CD4-positive, CD25-positive, alpha-beta regulatory T cell (primary cell): ENCODE data around the gene SPHKAP. TPM values are rescaled to one million over a fixed set of nuclear protein-coding genes. Genes with fewer than 3 reads are reported as not detected.

ENCODE experiments used
- ATAC-seq, 2 donors: fragments of 150-1000 bp; cut with Tn5 transposase; one replicate each; pipeline ENCODE4 v1.10.0; 2021; ENCODE audit warnings: low read depth in 2 of 2, moderate number of reproducible peaks in 2 of 2, moderate library complexity in 1 of 2
- DNase-seq, 3 donors: peaks; one replicate each; pipeline versions ENCODE4 v3.0.0 to v3.0.0-alpha.2; 2012 to 2022; ENCODE audit warnings: mixed read lengths in 1 of 3
- H3K27ac ChIP-seq: one replicate; pipeline ENCODE4 v1.7.0; 2013; ENCODE audit warnings: mild to moderate bottlenecking, low read length; ENCODE audit not compliant: insufficient read depth, poor library complexity, severe bottlenecking
- H3K27me3 ChIP-seq: one replicate; pipeline ENCODE4 v1.7.0; 2013; ENCODE audit warnings: low read length; ENCODE audit not compliant: control insufficient read depth, insufficient read depth
- H3K36me3 ChIP-seq: one replicate; pipeline ENCODE4 v1.7.0; 2013; ENCODE audit warnings: mild to moderate bottlenecking, low read length, moderate library complexity; ENCODE audit not compliant: control insufficient read depth, insufficient read depth
- H3K4me1 ChIP-seq: 2 replicates; pipeline ENCODE4 v1.7.0; 2013; ENCODE audit warnings: mild to moderate bottlenecking, low read length; ENCODE audit not compliant: insufficient read depth, control insufficient read depth, poor library complexity, severe bottlenecking
- H3K4me3 ChIP-seq: one replicate; pipeline ENCODE4 v1.7.0; 2013; ENCODE audit warnings: low read depth, mild to moderate bottlenecking, low read length, moderate library complexity
- H3K9me3 ChIP-seq, 2 experiments: 1 replicate in 1 of 2; 2 replicates in 1 of 2; pipeline ENCODE4 v1.7.0; 2013; ENCODE audit warnings: low read length in 2 of 2, mild to moderate bottlenecking in 1 of 2, moderate library complexity in 1 of 2; ENCODE audit not compliant: control insufficient read depth in 2 of 2
- H3K27ac Mint-ChIP-seq, 3 donors: one replicate each; pipeline ENCODE4 v1.8.0; 2020 to 2022; ENCODE audit warnings: mild to moderate bottlenecking in 3 of 3, mixed read lengths in 3 of 3, moderate library complexity in 2 of 3
- H3K27me3 Mint-ChIP-seq: one replicate; pipeline ENCODE4 v1.8.0; 2022; ENCODE audit warnings: mild to moderate bottlenecking, mixed read lengths
- H3K36me3 Mint-ChIP-seq: one replicate; pipeline ENCODE4 v1.8.0; 2020; ENCODE audit warnings: mixed read lengths
- H3K4me1 Mint-ChIP-seq, 4 donors: one replicate each; pipeline ENCODE4 v1.8.0; 2020 to 2022; ENCODE audit warnings: mixed read lengths in 4 of 4, mild to moderate bottlenecking in 1 of 4
- H3K4me3 Mint-ChIP-seq, 4 donors: one replicate each; pipeline ENCODE4 v1.8.0; 2020 to 2022; ENCODE audit warnings: mild to moderate bottlenecking in 4 of 4, mixed read lengths in 4 of 4, moderate library complexity in 3 of 4
- H3K9me3 Mint-ChIP-seq, 7 donors: one replicate each; pipeline ENCODE4 v1.8.0; 2020 to 2022; ENCODE audit warnings: mixed read lengths in 7 of 7, mild to moderate bottlenecking in 3 of 7, moderate library complexity in 2 of 7
- polyA plus RNA-seq, 4 donors: library from polyadenylated mRNA; unstranded; fragments of 300-500 nt; fragmentation: Illumina TruSeq; gene quantifications; one replicate each; pipeline ENCODE4 v1.2.3, GENCODE V29; 2021
- total RNA-seq: library from RNA; stranded (reverse); gene quantifications from one replicate; pipeline ENCODE4 v1.2.3, GENCODE V29; 2022

SPHKAP gene
- total and polyA plus RNA-seq, 5 donors from 2014 or later: not detected

DNA sequence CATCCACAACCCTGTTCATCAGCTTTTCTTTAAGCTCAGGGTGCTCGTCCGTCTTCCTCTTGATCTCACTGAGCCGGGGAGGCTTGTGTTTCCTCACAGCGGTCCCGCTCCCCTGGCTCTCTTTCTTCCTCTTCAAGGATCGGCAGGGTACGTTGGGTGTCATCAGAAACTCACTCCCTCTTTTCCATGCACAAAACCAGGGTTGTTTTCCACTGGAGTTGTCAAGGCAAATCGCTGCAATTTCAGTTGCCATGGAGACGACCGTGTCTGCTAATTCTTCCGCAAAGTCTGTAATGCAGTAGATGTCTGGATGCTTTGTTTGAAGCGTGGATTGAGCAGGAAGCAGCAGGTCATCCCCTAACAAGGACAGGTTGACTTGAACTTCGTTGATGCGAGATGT lies 163.7 kb downstream of the SPHKAP start:
- Histone ChIP-seq H3K4me3 (no peak overlapping the region), H3K27me3 (no peaks in the 10 kb centered on the region), H3K27ac (no peak overlapping the region), H3K4me1 (no peaks in the 10 kb centered on the region), H3K36me3 (no peaks in the 10 kb centered on the region), H3K9me3 (no peaks in the 10 kb centered on the region)
- no peak for DNase-seq
- peaks cover 5% of the 10 kb centered on the region for H3K27me3 Mint-ChIP-seq
- no peaks in the 10 kb centered on the region for H3K4me1 Mint-ChIP-seq
- no peaks in the 10 kb centered on the region for H3K36me3 Mint-ChIP-seq
- no peak overlapping the region for H3K4me3 Mint-ChIP-seq
- no peak overlapping the region for H3K27ac Mint-ChIP-seq
- ATAC-seq: no peak
- H3K9me3 Mint-ChIP-seq: peaks cover 0 to 8% (median 0%) of the 10 kb centered on the region in 7 donors

DNA sequence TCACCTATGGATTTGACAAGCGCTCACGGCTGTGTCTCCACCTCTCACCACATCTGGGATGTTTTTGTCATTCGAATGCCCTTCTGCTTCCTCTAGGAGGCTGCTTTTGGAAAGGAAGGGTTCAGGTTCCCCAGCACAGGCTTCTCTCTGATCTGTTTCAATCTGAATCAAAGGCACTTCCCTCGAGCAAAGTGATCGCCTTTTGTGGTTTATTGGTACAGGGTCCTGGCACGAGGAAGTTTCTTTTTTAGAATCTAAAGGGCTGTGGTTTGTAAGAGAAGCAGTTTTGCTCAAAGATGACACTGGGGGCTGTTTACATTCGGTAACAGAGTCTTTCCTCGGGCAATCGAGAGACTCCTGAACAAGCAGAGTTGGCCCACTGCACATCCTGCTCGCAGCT lies 165.1 kb downstream of the SPHKAP start:
- no peak overlapping the region for H3K4me3 Mint-ChIP-seq
- no peak overlapping the region for H3K27ac Mint-ChIP-seq
- no peaks in the 10 kb centered on the region for H3K4me1 Mint-ChIP-seq
- H3K27me3 Mint-ChIP-seq: peaks cover 5% of the 10 kb centered on the region
- no peaks in the 10 kb centered on the region for H3K36me3 Mint-ChIP-seq
- Histone ChIP-seq H3K27ac (no peak overlapping the region), H3K27me3 (no peaks in the 10 kb centered on the region), H3K4me3 (no peak overlapping the region), H3K36me3 (no peaks in the 10 kb centered on the region), H3K4me1 (no peaks in the 10 kb centered on the region), H3K9me3 (no peaks in the 10 kb centered on the region)
- DNase-seq (no peak), ATAC-seq (no peak)
- peaks cover 0 to 8% (median 0%) of the 10 kb centered on the region in 7 donors for H3K9me3 Mint-ChIP-seq

DNA sequence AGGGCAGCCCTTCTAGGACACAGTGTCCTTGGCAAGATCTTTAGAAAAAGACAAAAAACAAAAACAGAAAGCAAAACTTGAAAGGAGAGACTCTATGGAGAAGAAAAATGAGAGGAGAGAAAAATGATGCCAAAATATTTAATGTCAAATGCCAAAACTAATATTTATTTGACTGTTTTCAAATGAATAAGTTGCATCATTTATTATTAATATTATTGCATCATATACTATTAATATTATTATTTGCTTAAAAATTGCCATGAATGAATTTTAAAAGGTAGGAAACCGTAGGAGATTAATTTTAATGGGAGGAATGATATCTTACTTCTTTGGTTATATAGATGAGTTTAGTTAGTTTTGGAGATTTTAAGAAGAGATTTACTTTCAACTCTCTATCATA lies 165.7 kb downstream of the SPHKAP start:
- H3K27ac Mint-ChIP-seq: no peak overlapping the region
- H3K4me1 Mint-ChIP-seq: no peaks in the 10 kb centered on the region
- H3K4me3 ChIP-seq: no peak overlapping the region
- H3K4me1 ChIP-seq: no peaks in the 10 kb centered on the region
- peaks cover 0 to 8% (median 0%) of the 10 kb centered on the region in 7 donors for H3K9me3 Mint-ChIP-seq
- ATAC-seq (no peak), DNase-seq (no peak)
- H3K36me3 Mint-ChIP-seq: no peaks in the 10 kb centered on the region
- no peaks in the 10 kb centered on the region for H3K9me3 ChIP-seq
- H3K27me3 Mint-ChIP-seq: peaks cover under 1% of the 10 kb centered on the region
- no peaks in the 10 kb centered on the region for H3K36me3 ChIP-seq
- H3K27me3 ChIP-seq: no peaks in the 10 kb centered on the region
- no peak overlapping the region for H3K27ac ChIP-seq
- no peak overlapping the region for H3K4me3 Mint-ChIP-seq

DNA sequence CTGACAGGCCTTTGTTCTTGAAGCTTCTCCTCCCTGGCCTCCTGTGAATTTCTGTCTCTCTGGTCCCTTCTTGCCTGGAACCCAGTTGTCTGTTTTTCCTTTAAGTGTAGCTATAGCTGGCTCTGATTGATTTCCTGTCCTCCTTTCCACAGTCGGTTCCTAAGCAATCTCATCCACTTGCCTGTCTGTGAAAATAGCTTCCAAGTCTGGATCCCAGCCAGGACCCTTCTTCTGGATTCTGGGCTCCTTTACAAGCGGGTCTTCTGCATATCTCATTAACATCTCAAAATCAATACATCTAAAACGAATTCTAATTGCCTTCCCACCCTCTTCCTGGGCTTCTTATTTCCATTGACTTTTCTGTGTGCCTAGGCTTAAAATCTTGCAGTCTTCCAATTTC lies 185.1 kb downstream of the SPHKAP start:
- no peak for DNase-seq
- no peaks in the 10 kb centered on the region for H3K4me1 ChIP-seq
- ATAC-seq: no peak
- no peaks in the 10 kb centered on the region for H3K36me3 ChIP-seq
- H3K27me3 Mint-ChIP-seq: no peaks in the 10 kb centered on the region
- no peaks in the 10 kb centered on the region for H3K36me3 Mint-ChIP-seq
- peaks cover 0 to 5% (median 0%) of the 10 kb centered on the region in 7 donors for H3K9me3 Mint-ChIP-seq
- H3K27ac Mint-ChIP-seq: no peak overlapping the region
- H3K4me1 Mint-ChIP-seq: no peaks in the 10 kb centered on the region
- no peak overlapping the region for H3K27ac ChIP-seq
- H3K4me3 Mint-ChIP-seq: no peak overlapping the region
- H3K27me3 ChIP-seq: no peaks in the 10 kb centered on the region
- H3K9me3 ChIP-seq: peaks cover 0 to 2% of the 10 kb centered on the region in 2 experiments
- no peak overlapping the region for H3K4me3 ChIP-seq

DNA sequence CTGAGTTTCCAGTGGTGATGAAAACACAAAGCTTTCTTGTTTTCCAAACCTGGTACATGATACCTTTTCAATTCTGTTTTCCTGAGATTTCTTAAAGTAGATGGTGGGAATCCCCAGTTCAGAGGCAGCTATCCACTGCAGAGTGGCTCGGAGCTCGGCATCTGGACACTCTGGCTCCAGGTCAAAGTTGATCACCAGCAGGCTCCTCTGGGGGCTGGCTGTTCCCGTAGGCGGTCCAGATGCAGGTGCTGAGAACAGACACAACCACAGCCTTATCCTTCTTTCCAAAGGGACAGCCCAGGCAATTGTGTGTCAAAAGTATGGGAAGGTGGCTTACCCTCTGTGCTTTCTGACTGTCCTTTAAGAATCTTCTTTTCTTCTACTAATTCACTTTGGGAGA lies 190.6 kb downstream of the SPHKAP start:
- Histone ChIP-seq H3K27ac (no peak overlapping the region), H3K4me1 (no peaks in the 10 kb centered on the region), H3K36me3 (no peaks in the 10 kb centered on the region), H3K9me3 (no peaks in the 10 kb centered on the region), H3K4me3 (no peak overlapping the region), H3K27me3 (no peaks in the 10 kb centered on the region)
- no peaks in the 10 kb centered on the region for H3K4me1 Mint-ChIP-seq
- no peaks in the 10 kb centered on the region for H3K27me3 Mint-ChIP-seq
- H3K27ac Mint-ChIP-seq: no peak overlapping the region
- H3K36me3 Mint-ChIP-seq: no peaks in the 10 kb centered on the region
- H3K4me3 Mint-ChIP-seq: no peak overlapping the region
- DNase-seq: no peak
- ATAC-seq: no peak
- H3K9me3 Mint-ChIP-seq: peaks cover 0 to 5% (median 0%) of the 10 kb centered on the region in 7 donors

DNA sequence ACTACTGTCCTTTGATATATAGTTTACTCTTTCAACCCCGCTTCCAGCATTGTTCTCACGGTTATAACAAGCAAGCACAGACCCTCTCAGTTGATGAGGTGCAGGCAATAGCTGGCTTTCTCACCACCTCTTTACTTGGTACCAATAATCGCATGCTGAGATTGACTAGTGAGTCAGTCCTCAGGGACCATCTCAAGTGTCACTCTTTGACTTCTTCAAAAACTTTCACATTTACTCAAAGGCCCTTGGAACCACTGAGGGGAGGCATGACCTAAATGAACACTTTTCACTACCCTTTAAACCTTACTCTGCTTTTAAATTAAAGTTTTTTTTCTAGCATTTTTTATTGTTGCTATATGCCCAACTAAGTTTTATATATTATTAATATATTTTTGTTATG lies 208.2 kb downstream of the SPHKAP start:
- DNase-seq: no peak

GRCh38 chr2:227971619-227972230 lies 209.8 kb downstream of the SPHKAP start:
- H3K4me3 Mint-ChIP-seq: no peak overlapping the region
- H3K36me3 Mint-ChIP-seq: no peaks in the 10 kb centered on the region
- no peak for DNase-seq
- no peak overlapping the region for H3K4me3 ChIP-seq
- H3K27me3 Mint-ChIP-seq: no peaks in the 10 kb centered on the region
- no peak for ATAC-seq
- no peaks in the 10 kb centered on the region for H3K9me3 ChIP-seq
- no peak overlapping the region for H3K27ac ChIP-seq
- H3K27me3 ChIP-seq: no peaks in the 10 kb centered on the region
- H3K36me3 ChIP-seq: no peaks in the 10 kb centered on the region
- H3K4me1 Mint-ChIP-seq: no peaks in the 10 kb centered on the region
- H3K9me3 Mint-ChIP-seq: peaks cover 0 to 6% (median 0%) of the 10 kb centered on the region in 7 donors
- H3K4me1 ChIP-seq: no peaks in the 10 kb centered on the region
- no peak overlapping the region for H3K27ac Mint-ChIP-seq

More for the DNA sequence above, 208.2 kb downstream of the SPHKAP start:
- no peak overlapping the region for H3K4me3 ChIP-seq
- no peak overlapping the region for H3K27ac ChIP-seq
- Mint-ChIP-seq H3K4me3 (no peak overlapping the region), H3K27ac (no peak overlapping the region), H3K4me1 (no peaks in the 10 kb centered on the region), H3K27me3 (no peaks in the 10 kb centered on the region), H3K36me3 (no peaks in the 10 kb centered on the region), H3K9me3 (peaks cover 0 to 4% (median 0%) of the 10 kb centered on the region in 7 donors)
- no peak for ATAC-seq
- H3K4me1 ChIP-seq: no peaks in the 10 kb centered on the region
- no peaks in the 10 kb centered on the region for H3K27me3 ChIP-seq
- H3K36me3 ChIP-seq: no peaks in the 10 kb centered on the region
- H3K9me3 ChIP-seq: no peaks in the 10 kb centered on the region

GRCh38 chr2:227960317-227960716 lies 221.2 kb downstream of the SPHKAP start:
- no peaks in the 10 kb centered on the region for H3K9me3 ChIP-seq
- no peak overlapping the region for H3K27ac ChIP-seq
- no peaks in the 10 kb centered on the region for H3K4me1 ChIP-seq
- no peak for DNase-seq
- H3K9me3 Mint-ChIP-seq: peaks cover 0 to 10% (median 0%) of the 10 kb centered on the region in 7 donors
- no peaks in the 10 kb centered on the region for H3K27me3 Mint-ChIP-seq
- no peak overlapping the region for H3K4me3 ChIP-seq
- no peaks in the 10 kb centered on the region for H3K36me3 Mint-ChIP-seq
- ATAC-seq: no peak
- no peak overlapping the region for H3K4me3 Mint-ChIP-seq
- H3K27ac Mint-ChIP-seq: no peak overlapping the region
- no peaks in the 10 kb centered on the region for H3K4me1 Mint-ChIP-seq
- no peaks in the 10 kb centered on the region for H3K27me3 ChIP-seq
- no peaks in the 10 kb centered on the region for H3K36me3 ChIP-seq
